HepG2 (cell line): ENCODE measurements around the gene TAOK3. TPM values are rescaled to one million over a fixed set of nuclear protein-coding genes. Genes with fewer than 3 reads are reported as not detected.
A peak's percentile ranks its signal among the peaks of the same experiment; 100 is the strongest.

Experiments used
- BHLHE40 ChIP-seq: IDR thresholded peaks from 2 replicates; pipeline ENCODE4 v1.6.1; 2011; ENCODE audit warnings: low read length, improper control_type of control experiment
- CC2D1A ChIP-seq: sonication (generic); formaldehyde crosslinking; IDR thresholded peaks from 2 replicates; pipeline ENCODE4 v1.8.1; 2023; ENCODE audit warnings: mild to moderate bottlenecking, missing genetic modification reagents
- CEBPG ChIP-seq: IDR thresholded peaks from 2 replicates; pipeline ENCODE4 v1.6.1; 2016
- CENPT ChIP-seq: sonication (generic); formaldehyde crosslinking; IDR thresholded peaks from 2 replicates; pipeline ENCODE4 v1.8.0; 2022; ENCODE audit warnings: low read depth, mild to moderate bottlenecking, moderate library complexity, missing genetic modification reagents
- CENPX ChIP-seq: sonication (generic); formaldehyde crosslinking; IDR thresholded peaks from 2 replicates; pipeline ENCODE4 v1.9.0; 2021; ENCODE audit warnings: mild to moderate bottlenecking, missing genetic modification reagents, moderate library complexity
- CREM ChIP-seq, 2 experiments: sonication (generic) in 1 of 2; formaldehyde crosslinking in 1 of 2; IDR thresholded peaks; 2 replicates each; pipeline versions ENCODE4 v1.4.0 to v1.6.1; 2016 to 2020; ENCODE audit warnings: antibody characterized with exemption in 1 of 2, mild to moderate bottlenecking in 1 of 2, missing genetic modification reagents in 1 of 2
- E2F2 ChIP-seq: sonication (generic); formaldehyde crosslinking; IDR thresholded peaks from 2 replicates; pipeline ENCODE4 v1.4.0; 2020; ENCODE audit warnings: missing genetic modification reagents, borderline replicate concordance
- GATAD1 ChIP-seq: IDR thresholded peaks from 2 replicates; pipeline ENCODE4 v1.6.1; 2016; ENCODE audit warnings: missing genetic modification reagents, missing compliant biosample characterization
- HOXA5 ChIP-seq: sonication (generic); formaldehyde crosslinking; IDR thresholded peaks from 2 replicates; pipeline ENCODE4 v1.4.0; 2020; ENCODE audit warnings: missing genetic modification reagents
- HOXA9 ChIP-seq: sonication (generic); formaldehyde crosslinking; IDR thresholded peaks from 2 replicates; pipeline ENCODE4 v1.8.1; 2022; ENCODE audit warnings: missing genetic modification reagents, mild to moderate bottlenecking, moderate library complexity, borderline replicate concordance
- KDM6A ChIP-seq: IDR thresholded peaks from 2 replicates; pipeline ENCODE4 v1.6.1; 2016; ENCODE audit warnings: low read depth
- MEIS1 ChIP-seq: sonication (generic); formaldehyde crosslinking; IDR thresholded peaks from 2 replicates; pipeline ENCODE4 v1.9.0; 2021; ENCODE audit warnings: mild to moderate bottlenecking, missing genetic modification reagents, moderate library complexity, borderline replicate concordance
- MXD4 ChIP-seq: IDR thresholded peaks from 2 replicates; pipeline ENCODE4 v1.6.1; 2016; ENCODE audit warnings: mild to moderate bottlenecking, missing biosample characterization, missing genetic modification reagents
- MZF1 ChIP-seq: sonication (generic); formaldehyde crosslinking; IDR thresholded peaks from 2 replicates; pipeline ENCODE4 v1.8.1; 2023; ENCODE audit warnings: mild to moderate bottlenecking, missing genetic modification reagents, borderline replicate concordance
- RAD21 ChIP-seq: fragments of 450-650 bp; formaldehyde crosslinking; IDR thresholded peaks from 2 replicates; pipeline ENCODE4 v1.5.0; 2020; ENCODE audit warnings: mild to moderate bottlenecking
- SMAD9 ChIP-seq: sonication (generic); formaldehyde crosslinking; IDR thresholded peaks from 2 replicates; pipeline ENCODE4 v1.5.1; 2020; ENCODE audit warnings: mild to moderate bottlenecking, missing genetic modification reagents
- THAP7 ChIP-seq: sonication (generic); formaldehyde crosslinking; IDR thresholded peaks from 2 replicates; pipeline ENCODE4 v1.8.1; 2023; ENCODE audit warnings: mild to moderate bottlenecking, missing genetic modification reagents
- ZC3H13 ChIP-seq: sonication (generic); formaldehyde crosslinking; IDR thresholded peaks from 2 replicates; pipeline ENCODE4 v1.8.1; 2023; ENCODE audit warnings: mild to moderate bottlenecking, missing genetic modification reagents, moderate library complexity
- ZIK1 ChIP-seq: sonication (generic); formaldehyde crosslinking; IDR thresholded peaks from 2 replicates; pipeline ENCODE4 v1.5.0; 2020; ENCODE audit warnings: mild to moderate bottlenecking, low read depth, missing genetic modification reagents, borderline replicate concordance
- ZNF260 ChIP-seq: sonication (generic); formaldehyde crosslinking; IDR thresholded peaks from 2 replicates; pipeline ENCODE4 v1.4.0; 2020; ENCODE audit warnings: missing genetic modification reagents, low read depth, mild to moderate bottlenecking, borderline replicate concordance
- ZNF263 ChIP-seq: sonication (generic); formaldehyde crosslinking; IDR thresholded peaks from 2 replicates; pipeline ENCODE4 v1.4.0; 2020; ENCODE audit warnings: missing genetic modification reagents
- ZNF451 ChIP-seq: sonication (generic); formaldehyde crosslinking; IDR thresholded peaks from 2 replicates; pipeline ENCODE4 v1.5.0; 2020; ENCODE audit warnings: mild to moderate bottlenecking, missing genetic modification reagents
- ZNF484 ChIP-seq: sonication (generic); formaldehyde crosslinking; IDR thresholded peaks from 2 replicates; pipeline ENCODE4 v1.5.1; 2020; ENCODE audit warnings: mild to moderate bottlenecking, low read depth, missing genetic modification reagents, borderline replicate concordance
- ZNF557 ChIP-seq: sonication (generic); formaldehyde crosslinking; IDR thresholded peaks from 2 replicates; pipeline ENCODE4 v1.4.0; 2020; ENCODE audit warnings: missing genetic modification reagents
- ZNF615 ChIP-seq: sonication (generic); formaldehyde crosslinking; IDR thresholded peaks from 2 replicates; pipeline ENCODE4 v1.5.0; 2020; ENCODE audit warnings: mild to moderate bottlenecking, missing genetic modification reagents, borderline replicate concordance
- ZNF709 ChIP-seq: sonication (generic); formaldehyde crosslinking; IDR thresholded peaks from 2 replicates; pipeline ENCODE4 v1.5.0; 2020; ENCODE audit warnings: mild to moderate bottlenecking, missing genetic modification reagents
- polyA plus RNA-seq, 8 experiments: library from polyadenylated mRNA; depleted of rRNA in 3 of 8; stranded (reverse) in 7 of 8; unstranded in 1 of 8; fragments of >200 nt; fragmentation: Illumina TruSeq in 4 of 8; extraction: Trizol in 4 of 8; gene quantifications; 2 replicates each; pipeline versions ENCODE4 v1.2.1 to v1.2.3, GENCODE V29; 2011 to 2016; ENCODE audit warnings: low read depth in 4 of 8, missing spikeins in 1 of 8, mixed read lengths in 1 of 8; ENCODE audit not compliant: insufficient read depth in 1 of 8
- total RNA-seq, 5 experiments: library from RNA; depleted of rRNA; stranded (reverse); fragments of >200 nt; fragmentation: Illumina TruSeq; extraction: Trizol; gene quantifications; 2 replicates each; pipeline ENCODE4 v1.2.3, GENCODE V29; 2016; ENCODE audit warnings: low read depth in 1 of 5
- TF ChIP-seq, protein P1 (sequence below): sonication (generic); formaldehyde crosslinking; IDR thresholded peaks from 2 replicates; pipeline ENCODE4 v1.4.0; 2020; ENCODE audit warnings: mild to moderate bottlenecking, missing genetic modification reagents
- TF ChIP-seq, protein P2 (sequence below): sonication (generic); formaldehyde crosslinking; IDR thresholded peaks from 2 replicates; pipeline ENCODE4 v1.5.0; 2020; ENCODE audit warnings: missing genetic modification reagents, mild to moderate bottlenecking, borderline replicate concordance

TAOK3 gene
- total and polyA plus RNA-seq, 2 of the 13 experiments (the other 11 are each of a cell fraction or from before 2014, with no cell fraction given): 10.4 to 12.3 TPM

DNA sequence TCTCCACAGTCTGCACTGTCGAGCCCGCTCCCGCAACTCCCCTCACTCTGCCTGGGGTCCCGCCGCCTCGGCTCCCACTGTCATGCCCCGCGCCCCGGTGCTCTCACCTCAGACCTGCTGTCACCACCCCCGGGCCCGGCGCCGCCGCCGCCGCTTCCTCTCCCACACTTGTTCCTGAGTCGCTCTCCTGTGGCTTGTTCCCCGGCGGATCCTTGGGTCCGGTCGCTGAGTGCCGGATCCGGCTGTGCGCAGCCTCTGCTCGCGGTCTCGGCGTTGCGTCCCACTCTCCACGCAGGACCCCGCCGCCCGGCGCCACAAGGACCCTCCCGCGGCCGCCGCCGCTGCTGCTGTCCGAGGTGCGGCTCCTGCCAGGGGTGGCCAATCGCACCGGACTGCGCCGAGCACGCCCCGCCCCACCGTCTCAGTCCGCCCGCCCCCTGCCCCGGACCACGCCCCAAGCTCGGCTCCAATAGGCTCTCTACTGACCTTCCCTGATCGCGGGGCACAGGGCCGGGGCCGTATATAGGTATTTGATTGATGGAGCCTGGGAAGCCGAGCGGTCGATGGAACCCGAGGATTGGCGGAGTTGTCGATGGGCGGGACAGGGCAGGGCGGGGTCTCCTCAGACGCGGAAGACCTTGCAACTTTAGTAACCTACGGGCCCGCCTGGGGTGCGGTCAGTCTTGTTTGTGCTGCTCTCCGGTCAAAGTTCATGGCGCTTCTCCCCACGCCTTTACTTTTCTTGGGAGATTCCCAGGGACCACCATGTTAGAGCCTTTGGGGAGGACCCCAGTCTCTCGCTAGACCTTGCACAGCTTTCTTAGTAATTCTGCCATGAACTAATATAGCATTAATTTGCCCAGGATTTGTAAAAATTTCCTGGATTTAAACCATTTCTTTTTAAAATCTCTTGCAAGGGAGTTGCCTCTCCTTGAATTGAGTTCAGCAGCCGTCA lies at the start of gene TAOK3 (continued):
- TF ChIP-seq CENPX (CRISPR knock-in tag) (no peak), MEIS1 (CRISPR knock-in tag) (peak; percentile 76; the same call in 1 of the 2 replicates), ZNF709 (CRISPR knock-in tag) (0 out of 2 replicates have a peak, but pooled peaks have one; percentile 9), SMAD9 (CRISPR knock-in tag) (no peak), HOXA9 (no peak), E2F2 (CRISPR knock-in tag) (no peak), HOXA5 (CRISPR knock-in tag) (peak; percentile 69), RAD21 (CRISPR knock-in tag) (peak; percentile 38; the same call in 1 of the 2 replicates), CC2D1A (0 out of 2 replicates have a peak, but pooled peaks have one; percentile 46), ZNF263 (0 out of 2 replicates have a peak, but pooled peaks have one; percentile 13), ZIK1 (CRISPR knock-in tag) (no peak), CENPT (CRISPR knock-in tag) (no peak), GATAD1 (CRISPR knock-in tag) (peak; percentile 77), ZC3H13 (no peak; the same call in 1 of the 2 replicates), ZNF484 (CRISPR knock-in tag) (no peak), ZNF451 (CRISPR knock-in tag) (no peak), MXD4 (CRISPR knock-in tag) (no peak; the same call in 1 of the 2 replicates), KDM6A (CRISPR knock-in tag) (no peak), CEBPG (CRISPR knock-in tag) (peak; percentile 35; the same call in 1 of the 2 replicates), ZNF557 (no peak), CREM (IDR thresholded peaks at IDR 0.05) (peak; percentile 47), CREM (CRISPR knock-in tag; IDR thresholded peaks at IDR 0.05) (no peak), MZF1 (CRISPR knock-in tag) (no peak), ZNF260 (no peak), THAP7 (CRISPR knock-in tag) (no peak), BHLHE40 (0 out of 2 replicates have a peak, but pooled peaks have one; percentile 21), ZNF615 (CRISPR knock-in tag) (no peak)
- TF ChIP-seq, protein P1, sequence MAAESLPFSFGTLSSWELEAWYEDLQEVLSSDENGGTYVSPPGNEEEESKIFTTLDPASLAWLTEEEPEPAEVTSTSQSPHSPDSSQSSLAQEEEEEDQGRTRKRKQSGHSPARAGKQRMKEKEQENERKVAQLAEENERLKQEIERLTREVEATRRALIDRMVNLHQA (CRISPR knock-in tag): no peak
- TF ChIP-seq, protein P2, sequence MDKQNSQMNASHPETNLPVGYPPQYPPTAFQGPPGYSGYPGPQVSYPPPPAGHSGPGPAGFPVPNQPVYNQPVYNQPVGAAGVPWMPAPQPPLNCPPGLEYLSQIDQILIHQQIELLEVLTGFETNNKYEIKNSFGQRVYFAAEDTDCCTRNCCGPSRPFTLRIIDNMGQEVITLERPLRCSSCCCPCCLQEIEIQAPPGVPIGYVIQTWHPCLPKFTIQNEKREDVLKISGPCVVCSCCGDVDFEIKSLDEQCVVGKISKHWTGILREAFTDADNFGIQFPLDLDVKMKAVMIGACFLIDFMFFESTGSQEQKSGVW (CRISPR knock-in tag): no peak
